Right atrium auricular region (tissue), 2 donors: ENCODE results near the gene C17orf75. TPM values are rescaled to one million over a fixed set of nuclear protein-coding genes. Genes with fewer than 3 reads are reported as not detected.

Experiments
- DNase-seq: peaks from one replicate; pipeline ENCODE4 v3.0.0-alpha.2; 2019; ENCODE audit warnings: low spot score
- H3K27ac ChIP-seq, 2 donors: fragments of 200-600 bp; sonication (generic); 1 replicate in 1 of 2; 2 replicates in 1 of 2; pipeline ENCODE4 v1.5.1; 2016 to 2019
- H3K27me3 ChIP-seq, 2 donors: fragments of 200-600 bp; sonication (generic); one replicate each; pipeline versions ENCODE4 v1.5.1 to v1.6.0; 2017 to 2019
- H3K36me3 ChIP-seq: fragments of 200-600 bp; sonication (generic); one replicate; pipeline ENCODE4 v1.5.1; 2016
- H3K4me1 ChIP-seq, 2 donors: fragments of 200-600 bp; sonication (generic); one replicate each; pipeline versions ENCODE4 v1.5.1 to v1.6.0; 2017 to 2019
- H3K4me3 ChIP-seq, 2 donors: fragments of 200-600 bp; sonication (generic); 1 replicate in 1 of 2; 2 replicates in 1 of 2; pipeline ENCODE4 v1.5.1; 2017 to 2019; ENCODE audit warnings: mild to moderate bottlenecking in 1 of 2, moderate library complexity in 1 of 2
- H3K9me3 ChIP-seq, 2 donors: fragments of 200-600 bp; sonication (generic); one replicate each; pipeline ENCODE4 v1.5.1; 2019
- CTCF ChIP-seq, 2 donors: fragments of 200-600 bp; sonication (generic); IDR thresholded peaks; one replicate each; pipeline ENCODE4 v1.5.1; 2019; ENCODE audit warnings: antibody characterized with exemption in 2 of 2
- microRNA counts, 2 donors: library from miRNA; unstranded; fragments of <30 nt; microRNA quantifications; one replicate each; lab custom pipeline; 2016 to 2017
- microRNA-seq, 2 donors: library from miRNA; unstranded; fragments of <30 nt; microRNA quantifications; one replicate each; pipeline ENCODE4, GENCODE V29; 2016 to 2017; ENCODE audit warnings: borderline number of aligned reads in 2 of 2, borderline replicate concordance in 1 of 2
- total RNA-seq, 2 donors: library from RNA; depleted of rRNA; stranded (reverse); fragments of >200 nt; gene quantifications; one replicate each; pipeline ENCODE4 v1.1.0, GENCODE V29; 2016

Gene C17orf75
- total RNA-seq, 2 donors from 2014 or later: 7.9 to 14.5 TPM

DNA sequence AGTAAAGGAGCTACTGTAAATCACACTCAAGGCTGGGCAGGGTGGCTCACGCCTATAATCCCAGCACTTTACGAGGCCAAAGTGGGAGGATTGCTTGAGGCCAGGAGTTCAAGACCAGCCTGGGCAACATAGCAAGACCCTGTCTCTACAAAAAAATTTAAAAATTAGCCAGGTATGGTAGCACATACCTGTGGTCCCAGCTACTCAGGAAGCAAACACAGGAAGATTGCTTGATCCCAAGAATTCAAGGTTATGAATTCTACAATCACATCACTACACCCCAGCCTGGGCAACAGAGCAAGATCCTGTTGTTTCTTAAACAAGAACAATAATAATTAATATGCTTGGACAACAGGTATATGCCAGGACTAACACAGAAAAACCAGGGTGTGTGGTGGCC, 63.2 kb downstream of the C17orf75 start:
- Histone ChIP-seq H3K27ac (no peak overlapping the region), H3K4me1 (peaks cover 0 to 34% of the 10 kb centered on the region in 2 donors), H3K4me3 (no peak overlapping the region), H3K36me3 (no peaks in the 10 kb centered on the region), H3K9me3 (no peaks in the 10 kb centered on the region), H3K27me3 (no peaks in the 10 kb centered on the region)
- no peak for TF ChIP-seq CTCF (IDR thresholded peaks at IDR 0.05)
- DNase-seq: no peak

MicroRNAs encoded within 50 kb of the gene (microRNA counts, 767-probe panel; counts per million panel counts)
- 0 to 31.0 counts per million in 2 donors for microRNA hsa-miR-632 (lab: Ali Mortazavi, UCI)

Small RNA genes lying within 50 kb of the gene (microRNA-seq; reads per million reads assigned to microRNA genes)
- gene MIR632: 0.71 reads per million in 2 donors

Other genes with a start within 250 kb of the C17orf75 start
- 10 to 100 TPM; 39.6 to 51.0 TPM for gene RHOT1, start 199.7 kb downstream of the C17orf75 start, total RNA-seq
- 10 to 100 TPM; 18.0 to 19.2 TPM for gene RHBDL3, start 76.3 kb downstream of the C17orf75 start, total RNA-seq
- 10 to 100 TPM; 65.6 to 68.9 TPM for gene ZNF207, start 8.0 kb upstream of the C17orf75 start, total RNA-seq
- gene PSMD11, start 102.3 kb upstream of the C17orf75 start, total RNA-seq: 10 to 100 TPM; 42.2 to 43.8 TPM
- gene CDK5R1, start 144.8 kb upstream of the C17orf75 start, total RNA-seq: 1 to 10 TPM in 1 of 2 donors, under 1 TPM in 1; 0.75 to 1.0 TPM